GM19463 (cell line): ENCODE measurements around the gene PTPRN2.

Experiments
- ATAC-seq: cut with Tn5 transposase; IDR thresholded peaks from one replicate; pipeline ENCODE4 v1.9.1; 2021; ENCODE audit warnings: mild to moderate bottlenecking, moderate library complexity; ENCODE audit not compliant: unreplicated experiment

The PTPRN2 gene

GRCh38 chr7:158067219-158067930, 520.2 kb downstream of the PTPRN2 start:
- ATAC-seq, result no peak

GRCh38 chr7:158066085-158066484, 521.5 kb downstream of the PTPRN2 start:
- no peak for ATAC-seq

- no peak for ATAC-seq
Observed at GRCh38 chr7:158065340-158065739, 522.3 kb downstream of the PTPRN2 start.

GRCh38 chr7:158064631-158065030, 523.0 kb downstream of the PTPRN2 start:
- no peak for ATAC-seq

- ATAC-seq, result no peak
Observed at GRCh38 chr7:158063850-158064610, 523.6 kb downstream of the PTPRN2 start.

GRCh38 chr7:158062661-158063060, 525.0 kb downstream of the PTPRN2 start:
- no peak for ATAC-seq

GRCh38 chr7:158061884-158062656, 525.6 kb downstream of the PTPRN2 start:
- ATAC-seq, result no peak

- no peak for ATAC-seq
Observed at GRCh38 chr7:158061026-158061630, 526.5 kb downstream of the PTPRN2 start.

GRCh38 chr7:158060216-158060615, 527.4 kb downstream of the PTPRN2 start:
- no peak for ATAC-seq

GRCh38 chr7:158057446-158057845, 530.2 kb downstream of the PTPRN2 start:
- no peak for ATAC-seq

GRCh38 chr7:158056761-158057160, 530.9 kb downstream of the PTPRN2 start:
- no peak for ATAC-seq

- no peak for ATAC-seq
Observed at GRCh38 chr7:158055726-158056510, 531.7 kb downstream of the PTPRN2 start.

- no peak for ATAC-seq
Observed at GRCh38 chr7:158054611-158055010, 533.0 kb downstream of the PTPRN2 start.

- no peak for ATAC-seq
Observed at GRCh38 chr7:158054081-158054480, 533.5 kb downstream of the PTPRN2 start.

GRCh38 chr7:158053183-158053915, 534.3 kb downstream of the PTPRN2 start:
- no peak for ATAC-seq

GRCh38 chr7:158052381-158053060, 535.1 kb downstream of the PTPRN2 start:
- no peak for ATAC-seq

GRCh38 chr7:158051776-158052175, 535.8 kb downstream of the PTPRN2 start:
- no peak for ATAC-seq

- ATAC-seq, result no peak
Observed at GRCh38 chr7:158050978-158051651, 536.5 kb downstream of the PTPRN2 start.
